SKM-1 treated with dmso at 0.1 percent for 144 hours (cell line): ENCODE data around the gene UVRAG.
"Not testable (repeated sequence)": the region's sequence is repeated elsewhere in the genome, so short reads cannot be mapped to it uniquely, and the experiment has no call there.

Source experiments
- DNase-seq: peaks from one replicate; lab custom pipeline; 2025; ENCODE audit not compliant: unreplicated experiment; lab: John Stamatoyannopoulos, UW

The UVRAG gene

GRCh38 chr11:75946531-75947530, 131.8 kb downstream of the UVRAG start:
- DNase-seq, result no peak

- DNase-seq, result no peak
These were observed 134.1 kb downstream of the UVRAG start for GRCh38 chr11:75949023-75949672.

- DNase-seq, result no peak
These were observed 135.1 kb downstream of the UVRAG start for GRCh38 chr11:75950141-75950540.

GRCh38 chr11:75954039-75954438, 139.0 kb downstream of the UVRAG start:
- no peak for DNase-seq

GRCh38 chr11:75955443-75955842, 140.4 kb downstream of the UVRAG start:
- DNase-seq, result no peak

- no peak for DNase-seq
These were observed 144.5 kb downstream of the UVRAG start for GRCh38 chr11:75959540-75959939.

GRCh38 chr11:75964071-75964470, 149.1 kb downstream of the UVRAG start:
- no peak for DNase-seq

- DNase-seq, result no peak
These were observed 151.7 kb downstream of the UVRAG start for GRCh38 chr11:75966537-75967287.

- no peak for DNase-seq
These were observed 153.1 kb downstream of the UVRAG start for GRCh38 chr11:75968021-75968625.

- DNase-seq, result no peak
These were observed 154.8 kb downstream of the UVRAG start for GRCh38 chr11:75969626-75970308.

- DNase-seq, result not testable (repeated sequence)
These were observed 158.7 kb downstream of the UVRAG start for GRCh38 chr11:75973710-75974109.

- DNase-seq, result not testable (repeated sequence)
These were observed 164.1 kb downstream of the UVRAG start for GRCh38 chr11:75979075-75979474.

- DNase-seq, result not testable (repeated sequence)
These were observed 164.5 kb downstream of the UVRAG start for GRCh38 chr11:75979479-75980027.

- DNase-seq, result no peak
These were observed 165.0 kb downstream of the UVRAG start for GRCh38 chr11:75980031-75980430.

- DNase-seq, result no peak
These were observed 166.5 kb downstream of the UVRAG start for GRCh38 chr11:75981546-75981945.

- no peak for DNase-seq
These were observed 167.3 kb downstream of the UVRAG start for GRCh38 chr11:75982309-75982708.

GRCh38 chr11:75986966-75987365, 172.0 kb downstream of the UVRAG start:
- DNase-seq, result no peak

- no peak for DNase-seq
These were observed 178.1 kb downstream of the UVRAG start for GRCh38 chr11:75993126-75993525.

- DNase-seq, result no peak
These were observed 179.6 kb downstream of the UVRAG start for GRCh38 chr11:75994616-75995015.
